K562 (cell line): Measurements from ENCODE around the gene IL1R1. TPM values are rescaled to one million over a fixed set of nuclear protein-coding genes. Genes with fewer than 3 reads are reported as not detected.

Source experiments
- AFF1 ChIP-seq, 2 experiments: fragments of 450-650 bp; IDR thresholded peaks; 2 replicates each; pipeline ENCODE4 v1.6.1; 2018; ENCODE audit warnings: mild to moderate bottlenecking in 2 of 2, low read depth in 1 of 2; ENCODE audit not compliant: partially characterized antibody in 2 of 2
- DPF2 ChIP-seq: fragments of 450-650 bp; IDR thresholded peaks from 2 replicates; pipeline ENCODE4 v1.6.1; 2016
- E4F1 ChIP-seq: fragments of 250-450 bp; sonication (Bioruptor Pico); IDR thresholded peaks from 2 replicates; pipeline ENCODE4 v1.5.0; 2021; ENCODE audit warnings: mild to moderate bottlenecking, borderline replicate concordance
- ETS2 ChIP-seq: IDR thresholded peaks from 2 replicates; pipeline ENCODE4 v1.6.1; 2016; ENCODE audit warnings: borderline replicate concordance, missing genetic modification characterization, mild to moderate bottlenecking, moderate library complexity, missing compliant biosample characterization; ENCODE audit not compliant: poor library complexity, severe bottlenecking
- FOXA3 ChIP-seq, 2 experiments: fragments of 450-650 bp in 1 of 2; sonication (generic) in 1 of 2; formaldehyde crosslinking; IDR thresholded peaks in 1 of 2; conservative IDR thresholded peaks in 1 of 2; 2 replicates each; pipeline versions ENCODE4 v1.4.0 to v1.8.0; 2020 to 2022; ENCODE audit warnings: mild to moderate bottlenecking in 2 of 2, missing genetic modification reagents in 1 of 2
- NEUROD1 ChIP-seq: fragments of 150-350 bp; IDR thresholded peaks from 2 replicates; pipeline ENCODE4 v1.6.1; 2014; ENCODE audit warnings: borderline replicate concordance, low read length, low read depth; ENCODE audit not compliant: partially characterized antibody
- TBP ChIP-seq: optimal IDR thresholded peaks from 2 replicates; pipeline ENCODE3; 2011; ENCODE audit warnings: low read depth, low read length, improper control_type of control experiment
- polyA plus RNA-seq, 8 experiments: library from polyadenylated mRNA; depleted of rRNA in 4 of 8; stranded (reverse) in 5 of 8; unstranded in 3 of 8; fragments of >200 nt; fragmentation: Nextera tagmentation in 2 of 8; fragmentation: Illumina TruSeq in 1 of 8; extraction: Ambion mirVana in 2 of 8; extraction: Trizol in 1 of 8; gene quantifications; 2 replicates each; pipeline versions ENCODE4 v1.2.1 to v1.2.3, GENCODE V29; 2011 to 2014; ENCODE audit warnings: inconsistent platforms in 1 of 8, missing spikeins in 1 of 8
- total RNA-seq, 7 experiments: library from RNA; depleted of rRNA in 6 of 7; stranded (reverse); fragments of >200 nt in 6 of 7; fragmentation: Illumina TruSeq in 2 of 7; extraction: Trizol in 2 of 7; gene quantifications; 2 replicates each; pipeline versions ENCODE4 v1.2.1 to v1.2.3, GENCODE V29; 2011 to 2021; ENCODE audit warnings: low replicate concordance in 1 of 7

The IL1R1 gene
- total and polyA plus RNA-seq, 9 of the 15 experiments (the other 6 are each of a cell fraction or from before 2014, with no cell fraction given) = 0.81 to 3.9 (median 1.6) TPM

GRCh38 chr2:102139851-102140250, 2.7 kb upstream of the IL1R1 start (continued):
- TF ChIP-seq AFF1 (IDR thresholded peaks at IDR 0.05; ENCODE audit: low read depth in 1 of 2, partially characterized antibody in 2 of 2) (no peak), FOXA3 (CRISPR knock-in tag; conservative IDR thresholded peaks at IDR 0.05 in 1 of 2, IDR thresholded peaks at IDR 0.05 in 1 of 2) (no peak), NEUROD1 (no peak), ETS2 (tag) (no peak), E4F1 (CRISPR knock-in tag) (no peak), DPF2 (no peak), TBP (no peak)
